Trophoblast cell (in vitro differentiated cells and primary cell): ENCODE results near the gene KLRC3.
"Not testable (repeated sequence)": the region's sequence is repeated elsewhere in the genome, so short reads cannot be mapped to it uniquely, and the experiment has no call there.

Experiments used
- DNase-seq, 2 donors: peaks; one replicate each; pipeline ENCODE4 v3.0.0-alpha.2; 2016
- H2AFZ ChIP-seq: 2 replicates; pipeline ENCODE4 v1.6.1; 2013; ENCODE audit warnings: low read length, moderate library complexity, mild to moderate bottlenecking; ENCODE audit not compliant: insufficient read depth, poor library complexity
- H2AK5ac ChIP-seq: 2 replicates; pipeline ENCODE4 v1.6.1; 2013; ENCODE audit warnings: mild to moderate bottlenecking, low read length
- H2BK120ac ChIP-seq: 2 replicates; pipeline ENCODE4 v1.6.1; 2013; ENCODE audit warnings: low read length, mild to moderate bottlenecking, moderate library complexity; ENCODE audit not compliant: insufficient read depth, poor library complexity
- H2BK12ac ChIP-seq: 2 replicates; pipeline ENCODE4 v1.6.1; 2013; ENCODE audit warnings: mild to moderate bottlenecking, low read length, moderate library complexity
- H2BK5ac ChIP-seq: 2 replicates; pipeline ENCODE4 v1.6.1; 2013; ENCODE audit warnings: low read length, low read depth, moderate library complexity, mild to moderate bottlenecking; ENCODE audit not compliant: poor library complexity
- H3K14ac ChIP-seq: 2 replicates; pipeline ENCODE4 v1.6.1; 2013; ENCODE audit warnings: mild to moderate bottlenecking, low read length
- H3K18ac ChIP-seq: 2 replicates; pipeline ENCODE4 v1.6.1; 2013; ENCODE audit warnings: mild to moderate bottlenecking, low read length
- H3K23ac ChIP-seq: 2 replicates; pipeline ENCODE4 v1.6.1; 2013; ENCODE audit warnings: low read length
- H3K27ac ChIP-seq: 2 replicates; pipeline ENCODE4 v1.5.1; 2013; ENCODE audit warnings: low read depth, mild to moderate bottlenecking, inconsistent platforms, low read length, moderate library complexity
- H3K27me3 ChIP-seq: 2 replicates; pipeline ENCODE4 v1.6.1; 2013; ENCODE audit warnings: inconsistent platforms, mild to moderate bottlenecking, low read length, moderate library complexity; ENCODE audit not compliant: insufficient read depth
- H3K36me3 ChIP-seq, 2 experiments: 1 replicate in 1 of 2; 2 replicates in 1 of 2; pipeline ENCODE4 v1.6.1; 2013; ENCODE audit warnings: low read length in 2 of 2, mild to moderate bottlenecking in 2 of 2, moderate library complexity in 1 of 2; ENCODE audit not compliant: insufficient read depth in 2 of 2, control insufficient read depth in 1 of 2
- H3K4ac ChIP-seq: 2 replicates; pipeline ENCODE4 v1.6.1; 2013; ENCODE audit warnings: low read depth, mild to moderate bottlenecking, low read length, moderate library complexity
- H3K4me1 ChIP-seq, 2 experiments: 1 replicate in 1 of 2; 2 replicates in 1 of 2; pipeline ENCODE4 v1.6.1; 2013; ENCODE audit warnings: low read length in 2 of 2, mild to moderate bottlenecking in 2 of 2, moderate library complexity in 1 of 2; ENCODE audit not compliant: insufficient read depth in 2 of 2, control insufficient read depth in 1 of 2
- H3K4me2 ChIP-seq: 2 replicates; pipeline ENCODE4 v1.6.1; 2013; ENCODE audit warnings: inconsistent platforms, mild to moderate bottlenecking, low read length, moderate library complexity
- H3K4me3 ChIP-seq: 2 replicates; pipeline ENCODE4 v1.5.1; 2013; ENCODE audit warnings: mild to moderate bottlenecking, low read depth, low read length, inconsistent platforms
- H3K79me1 ChIP-seq: one replicate; pipeline ENCODE4 v1.6.1; 2013; ENCODE audit warnings: low read length
- H3K79me2 ChIP-seq: 2 replicates; pipeline ENCODE4 v1.6.1; 2013; ENCODE audit warnings: low read length, mild to moderate bottlenecking; ENCODE audit not compliant: control insufficient read depth, insufficient read depth, poor library complexity
- H3K9ac ChIP-seq: 2 replicates; pipeline ENCODE4 v1.6.1; 2013; ENCODE audit warnings: mild to moderate bottlenecking, low read length
- H3K9me3 ChIP-seq: 2 replicates; pipeline ENCODE4 v1.6.1; 2013; ENCODE audit warnings: low read depth, mild to moderate bottlenecking, control low read depth, inconsistent platforms, low read length; ENCODE audit not compliant: insufficient read depth
- H4K12ac ChIP-seq: 2 replicates; pipeline ENCODE4 v1.6.1; 2013; ENCODE audit warnings: low read depth, mild to moderate bottlenecking, low read length, moderate library complexity
- H4K8ac ChIP-seq: 2 replicates; pipeline ENCODE4 v1.6.1; 2013; ENCODE audit warnings: low read depth, mild to moderate bottlenecking, low read length, moderate library complexity
- H4K91ac ChIP-seq: one replicate; pipeline ENCODE4 v1.6.1; 2013; ENCODE audit warnings: low read depth, mild to moderate bottlenecking, low read length, moderate library complexity
- WGBS: extraction: QIAGEN DNeasy Blood & Tissue Kit; methylation state at CpG from one replicate; pipeline ENCODE4 v1.1.7; 2013; ENCODE audit warnings: missing lambda C conversion rate; ENCODE audit not compliant: insufficient read length, insufficient coverage; ENCODE audit errors: extremely low coverage; 5-methylcytosine and 5-hydroxymethylcytosine counted together

The KLRC3 gene

DNA sequence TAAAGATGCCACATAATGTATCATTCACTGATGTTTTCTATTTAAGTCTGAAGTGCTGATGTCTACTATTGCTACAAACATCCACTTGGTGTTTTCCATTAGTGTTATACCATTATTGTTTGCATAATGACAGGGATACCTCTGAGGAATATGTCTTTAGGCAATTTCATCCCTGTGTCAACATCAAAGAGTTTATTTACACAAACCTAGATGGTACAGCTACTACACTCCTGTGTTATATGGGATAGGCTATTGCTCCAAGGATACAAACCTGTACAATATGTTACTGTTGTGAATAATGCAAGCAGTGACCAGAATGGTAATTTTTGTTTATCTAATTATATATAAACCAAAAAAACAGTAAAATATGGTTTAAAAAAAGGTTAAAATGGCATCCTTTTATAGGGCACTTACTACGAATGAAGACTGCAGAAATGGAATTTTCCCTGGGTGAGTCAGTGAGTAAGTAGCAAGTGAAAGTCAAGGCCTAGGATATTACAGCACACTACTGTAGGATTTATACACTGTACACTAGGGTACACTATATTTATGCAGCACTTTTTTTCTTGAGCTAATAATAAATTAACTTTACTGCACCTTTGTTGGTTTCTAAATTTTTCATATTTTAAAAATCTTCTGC lies 4.0 kb upstream of the KLRC3 start:
- H2AFZ ChIP-seq, H3K4me3 ChIP-seq, H2AK5ac ChIP-seq, H4K8ac ChIP-seq, DNase-seq, H2BK12ac ChIP-seq, H3K4me1 ChIP-seq, H3K79me2 ChIP-seq, H4K12ac ChIP-seq, H3K79me1 ChIP-seq, H3K23ac ChIP-seq, H3K36me3 ChIP-seq, H3K14ac ChIP-seq, H3K9me3 ChIP-seq, H4K91ac ChIP-seq, H2BK5ac ChIP-seq, H3K18ac ChIP-seq, H2BK120ac ChIP-seq, H3K27me3 ChIP-seq, H3K4ac ChIP-seq, H3K9ac ChIP-seq, H3K4me2 ChIP-seq, H3K27ac ChIP-seq: not testable (repeated sequence)
- WGBS: no CpG with 5 or more reads among the region's 1 CpG

DNA sequence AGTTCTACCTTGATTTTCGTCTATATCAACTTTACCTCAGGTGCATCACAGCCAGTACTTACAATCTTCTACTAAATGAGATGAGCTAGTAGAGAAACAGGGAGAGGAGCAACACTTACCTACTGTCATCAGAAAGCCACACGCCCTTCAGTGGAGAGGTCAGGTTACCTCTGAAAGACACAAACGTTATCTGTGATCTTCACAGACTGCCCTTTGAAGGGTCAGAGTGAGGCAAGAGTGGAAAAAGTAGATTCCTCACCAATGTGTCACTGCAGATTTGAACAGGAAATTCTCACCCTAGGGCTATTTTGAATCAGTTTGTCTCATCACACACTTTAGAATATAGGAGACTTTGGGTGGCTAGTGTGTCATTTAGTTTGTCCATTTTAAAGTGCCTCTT lies 1.8 kb upstream of the KLRC3 start:
- not testable (repeated sequence) for H2BK5ac ChIP-seq, H3K27ac ChIP-seq, H3K18ac ChIP-seq, H3K9me3 ChIP-seq, H3K4me3 ChIP-seq, H4K91ac ChIP-seq, H3K23ac ChIP-seq, H3K79me1 ChIP-seq, H2BK120ac ChIP-seq, H2BK12ac ChIP-seq, H2AK5ac ChIP-seq, H4K12ac ChIP-seq, DNase-seq, H3K79me2 ChIP-seq, H2AFZ ChIP-seq, H3K9ac ChIP-seq, H3K14ac ChIP-seq, H4K8ac ChIP-seq, H3K4me1 ChIP-seq, H3K4me2 ChIP-seq, H3K27me3 ChIP-seq, H3K36me3 ChIP-seq, H3K4ac ChIP-seq
- no CpG with 5 or more reads among the region's 3 CpGs for WGBS

DNA sequence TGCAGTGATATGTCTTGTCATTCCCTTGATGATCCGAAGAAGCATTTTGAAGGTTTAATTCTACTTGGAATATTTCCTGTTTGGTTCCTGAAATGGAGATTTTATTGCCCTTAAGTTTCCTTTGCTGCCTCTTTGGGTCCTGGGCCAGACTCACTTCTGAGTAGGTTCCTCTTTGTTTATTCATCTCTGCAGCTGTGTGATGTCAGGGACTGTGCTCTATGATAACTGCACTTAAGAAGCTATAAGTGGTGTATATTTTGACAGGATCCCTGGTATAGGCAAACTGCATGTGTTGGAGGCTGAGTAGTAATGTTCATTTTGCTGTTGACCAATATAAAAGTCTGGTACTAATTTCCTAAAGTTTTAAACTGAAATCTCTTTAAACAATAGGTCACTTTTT lies 11.0 kb downstream of the KLRC3 start, which contains the start of gene KLRC4:
Gene KLRC4, minus strand, starts transcription at position 366 of the 400 bp plus-strand sequence. Its CDS starts 182 bp downstream, at position 184.
- Histone ChIP-seq H2BK120ac (no peak within 1 kb of the TSS), H3K4me3 (no peak within 1 kb of the TSS), H3K23ac (no peak within 1 kb of the TSS), H2BK5ac (no peak within 1 kb of the TSS), H3K14ac (no peak within 1 kb of the TSS), H3K9me3 (no peaks in the 10 kb centered on the region), H3K27ac (no peak within 1 kb of the TSS), H3K79me1 (peaks cover 3% of the 10 kb centered on the region), H2BK12ac (no peak within 1 kb of the TSS), H2AK5ac (no peak within 1 kb of the TSS), H4K91ac (no peak within 1 kb of the TSS), H3K4ac (no peak within 1 kb of the TSS), H3K79me2 (no peaks in the 10 kb centered on the region), H3K4me1 (no peaks in the 10 kb centered on the region), H3K4me2 (no peak within 1 kb of the TSS), H3K9ac (no peak within 1 kb of the TSS), H4K8ac (no peak within 1 kb of the TSS), H3K36me3 (peaks cover 0 to 3% of the 10 kb centered on the region in 2 experiments), H3K27me3 (no peaks in the 10 kb centered on the region), H3K18ac (no peak within 1 kb of the TSS), H2AFZ (no peak within 1 kb of the TSS), H4K12ac (no peak within 1 kb of the TSS)
- DNase-seq: no peak
- WGBS: no CpG with 5 or more reads among the region's 1 CpG

DNA sequence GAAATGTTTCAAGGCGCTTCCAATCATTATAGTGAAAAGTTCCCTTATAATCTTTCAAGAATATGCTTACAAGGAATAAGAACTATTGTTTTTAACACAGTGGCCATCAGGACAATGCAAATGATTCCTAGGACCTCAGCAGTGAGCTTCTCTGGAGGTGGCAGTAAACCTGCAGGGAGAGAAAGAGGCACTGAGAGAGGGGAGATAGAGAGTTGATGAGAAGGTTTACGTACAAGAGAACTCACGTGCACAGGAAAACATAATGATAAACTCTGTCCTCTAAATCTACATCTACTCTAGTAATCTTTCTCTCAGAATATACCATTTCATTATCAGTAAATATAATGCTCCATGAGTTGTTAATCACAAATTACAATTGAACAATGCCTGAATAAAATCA lies 11.6 kb downstream of the KLRC3 start:
- Histone ChIP-seq H3K4me3 (no peak overlapping the region), H4K8ac (no peak overlapping the region), H3K79me1 (peaks cover 3% of the 10 kb centered on the region), H3K18ac (no peak overlapping the region), H3K4ac (no peak overlapping the region), H3K27ac (no peak overlapping the region), H3K4me1 (no peaks in the 10 kb centered on the region), H3K23ac (no peak overlapping the region), H4K12ac (no peak overlapping the region), H4K91ac (no peak overlapping the region), H3K14ac (no peak overlapping the region), H2AK5ac (no peak overlapping the region), H2BK120ac (no peak overlapping the region), H2BK5ac (no peak overlapping the region), H3K9me3 (no peaks in the 10 kb centered on the region), H3K9ac (no peak overlapping the region), H2AFZ (no peak overlapping the region), H3K36me3 (peaks cover 0 to 3% of the 10 kb centered on the region in 2 experiments), H3K4me2 (no peak overlapping the region), H3K79me2 (no peaks in the 10 kb centered on the region), H2BK12ac (no peak overlapping the region), H3K27me3 (no peaks in the 10 kb centered on the region)
- no peak for DNase-seq
- WGBS: no CpG with 5 or more reads among the region's 3 CpGs
